OCI-LY3 (cell line): ENCODE measurements around the gene SETD5.

Experiments
- H2AFZ ChIP-seq: fragments of 200-600, 300-600 bp; shearing (Covaris generic); 2 replicates; pipeline ENCODE4 v1.6.0; 2014; ENCODE audit warnings: antibody characterized with exemption, low read depth, low read length
- H3K27ac ChIP-seq: fragments of 200-600, 300-600 bp; sonication (generic); 2 replicates; pipeline ENCODE4 v1.5.1; 2014; ENCODE audit warnings: mild to moderate bottlenecking, low read length, moderate library complexity, mixed read lengths
- H3K27me3 ChIP-seq: fragments of 200-600, 300-600 bp; sonication (generic); 2 replicates; pipeline ENCODE4 v1.6.1; 2014; ENCODE audit warnings: low read depth, low read length, mixed read lengths
- H3K36me3 ChIP-seq: fragments of 200-600, 300-600 bp; sonication (generic); replicated peaks from 2 replicates; pipeline ENCODE3; 2014; ENCODE audit warnings: low read depth, low read length, mixed read lengths
- H3K4me1 ChIP-seq: fragments of 300-600, 200-600 bp; sonication (generic); 2 replicates; pipeline ENCODE4 v1.6.1; 2014; ENCODE audit warnings: low read length, mixed read lengths
- H3K4me2 ChIP-seq: fragments of 200-600, 300-600 bp; sonication (generic); 2 replicates; pipeline ENCODE4 v1.6.1; 2014; ENCODE audit warnings: low read length, mixed read lengths
- H3K4me3 ChIP-seq: fragments of 300-600, 200-600 bp; sonication (generic); 2 replicates; pipeline ENCODE4 v1.5.1; 2014; ENCODE audit warnings: antibody characterized with exemption, mild to moderate bottlenecking, low read length, moderate library complexity
- H3K79me2 ChIP-seq: fragments of 300-600, 200-600 bp; shearing (Covaris generic); 2 replicates; pipeline ENCODE4 v1.6.1; 2014; ENCODE audit warnings: mild to moderate bottlenecking, low read length, mixed read lengths
- H3K9ac ChIP-seq: fragments of 300-600, 200-600 bp; shearing (Covaris generic); 2 replicates; pipeline ENCODE4 v1.6.0; 2014; ENCODE audit warnings: mild to moderate bottlenecking, low read length, moderate library complexity
- H3K9me3 ChIP-seq: fragments of 200-600, 300-600 bp; shearing (Covaris generic); 2 replicates; pipeline ENCODE4 v1.6.1; 2014; ENCODE audit warnings: low read length, mixed read lengths; ENCODE audit not compliant: insufficient read depth
- H4K20me1 ChIP-seq: fragments of 200-600, 300-600 bp; sonication (generic); 2 replicates; pipeline ENCODE4 v1.6.1; 2016; ENCODE audit warnings: low read length, mixed read lengths; ENCODE audit not compliant: insufficient read depth
- EZH2phosphoT487 ChIP-seq: fragments of 200-600 bp; shearing (Covaris generic); IDR thresholded peaks from 2 replicates; pipeline ENCODE4 v1.6.1; 2018; ENCODE audit warnings: antibody characterized with exemption, mixed run types, low read depth
- TF ChIP-seq, protein P1 (sequence below): fragments of 200-600, 300-600 bp; sonication (generic); IDR thresholded peaks from 2 replicates; pipeline ENCODE4 v1.5.1; 2014; ENCODE audit warnings: antibody characterized with exemption, low read length, low read depth

SETD5 gene

GRCh38 chr3:9395570-9396300, 1.7 kb upstream of the SETD5 start:
- Histone ChIP-seq H4K20me1 (peaks cover 73% of the 10 kb centered on the region), H3K4me1 (peaks cover 34% of the 10 kb centered on the region), H3K27ac (peak overlapping the region; percentile 95), H3K4me3 (peak overlapping the region; percentile 79), H3K9ac (peak overlapping the region; percentile 99), H3K9me3 (no peaks in the 10 kb centered on the region), H2AFZ (no peak overlapping the region), H3K79me2 (peaks cover 92% of the 10 kb centered on the region), H3K27me3 (no peaks in the 10 kb centered on the region), H3K36me3 (peaks cover 60% of the 10 kb centered on the region), H3K4me2 (peak overlapping the region; percentile 85)
- TF ChIP-seq, protein P1, sequence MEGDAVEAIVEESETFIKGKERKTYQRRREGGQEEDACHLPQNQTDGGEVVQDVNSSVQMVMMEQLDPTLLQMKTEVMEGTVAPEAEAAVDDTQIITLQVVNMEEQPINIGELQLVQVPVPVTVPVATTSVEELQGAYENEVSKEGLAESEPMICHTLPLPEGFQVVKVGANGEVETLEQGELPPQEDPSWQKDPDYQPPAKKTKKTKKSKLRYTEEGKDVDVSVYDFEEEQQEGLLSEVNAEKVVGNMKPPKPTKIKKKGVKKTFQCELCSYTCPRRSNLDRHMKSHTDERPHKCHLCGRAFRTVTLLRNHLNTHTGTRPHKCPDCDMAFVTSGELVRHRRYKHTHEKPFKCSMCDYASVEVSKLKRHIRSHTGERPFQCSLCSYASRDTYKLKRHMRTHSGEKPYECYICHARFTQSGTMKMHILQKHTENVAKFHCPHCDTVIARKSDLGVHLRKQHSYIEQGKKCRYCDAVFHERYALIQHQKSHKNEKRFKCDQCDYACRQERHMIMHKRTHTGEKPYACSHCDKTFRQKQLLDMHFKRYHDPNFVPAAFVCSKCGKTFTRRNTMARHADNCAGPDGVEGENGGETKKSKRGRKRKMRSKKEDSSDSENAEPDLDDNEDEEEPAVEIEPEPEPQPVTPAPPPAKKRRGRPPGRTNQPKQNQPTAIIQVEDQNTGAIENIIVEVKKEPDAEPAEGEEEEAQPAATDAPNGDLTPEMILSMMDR = no peak
- no peak for TF ChIP-seq EZH2phosphoT487

DNA sequence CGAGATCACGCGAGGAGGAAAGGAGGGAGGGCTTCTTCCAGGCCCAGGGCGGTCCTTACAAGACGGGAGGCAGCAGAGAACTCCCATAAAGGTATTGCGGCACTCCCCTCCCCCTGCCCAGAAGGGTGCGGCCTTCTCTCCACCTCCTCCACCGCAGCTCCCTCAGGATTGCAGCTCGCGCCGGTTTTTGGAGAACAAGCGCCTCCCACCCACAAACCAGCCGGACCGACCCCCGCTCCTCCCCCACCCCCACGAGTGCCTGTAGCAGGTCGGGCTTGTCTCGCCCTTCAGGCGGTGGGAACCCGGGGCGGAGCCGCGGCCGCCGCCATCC, 1.1 kb upstream of the SETD5 start:
- Histone ChIP-seq H4K20me1 (peaks cover 74% of the 10 kb centered on the region), H3K27ac (peak overlapping the region; percentile 95), H3K9me3 (no peaks in the 10 kb centered on the region), H3K79me2 (peaks cover 92% of the 10 kb centered on the region), H3K4me3 (peak overlapping the region; percentile 79), H2AFZ (no peak overlapping the region), H3K9ac (peak overlapping the region; percentile 99), H3K36me3 (peaks cover 59% of the 10 kb centered on the region), H3K27me3 (no peaks in the 10 kb centered on the region), H3K4me1 (peaks cover 39% of the 10 kb centered on the region), H3K4me2 (peak overlapping the region; percentile 85)
- TF ChIP-seq, protein P1 = no peak
- TF ChIP-seq EZH2phosphoT487 = no peak

DNA sequence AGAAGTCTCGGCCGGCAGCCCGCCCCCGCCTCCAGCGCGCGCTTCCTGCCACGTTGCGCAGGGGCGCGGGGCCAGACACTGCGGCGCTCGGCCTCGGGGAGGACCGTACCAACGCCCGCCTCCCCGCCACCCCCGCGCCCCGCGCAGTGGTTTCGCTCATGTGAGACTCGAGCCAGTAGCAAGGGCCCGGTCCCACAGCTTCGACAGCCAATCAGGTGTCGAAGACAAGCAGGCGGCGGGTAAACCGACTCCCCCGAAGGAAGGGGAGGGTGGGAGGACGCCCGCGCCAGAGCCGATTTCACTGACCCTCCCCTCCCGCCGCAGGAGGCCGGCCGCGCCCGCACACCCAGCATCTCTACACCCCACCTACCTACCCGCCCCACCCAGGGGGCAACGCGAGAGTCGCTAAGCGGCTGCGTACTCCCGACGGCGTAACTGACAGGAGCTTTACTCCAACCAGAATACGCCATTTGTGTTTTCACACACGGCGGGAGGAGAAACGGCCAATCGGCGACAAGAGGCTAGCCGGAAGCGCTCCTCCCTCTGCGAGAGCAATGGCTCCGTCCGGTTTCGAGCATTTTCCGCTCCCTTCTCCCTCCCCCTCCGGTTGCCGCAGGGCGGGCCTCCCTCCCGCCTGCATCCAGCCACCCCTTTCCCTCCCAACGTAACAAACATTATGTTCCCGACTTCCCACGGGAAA, 633 bp upstream of the SETD5 start:
- H3K4me3 ChIP-seq = peak overlapping the region; percentile 79
- peaks cover 74% of the 10 kb centered on the region for H4K20me1 ChIP-seq
- H3K4me2 ChIP-seq = peak overlapping the region; percentile 85
- no peak overlapping the region for H2AFZ ChIP-seq
- H3K27me3 ChIP-seq = no peaks in the 10 kb centered on the region
- TF ChIP-seq, protein P1 = no peak
- TF ChIP-seq EZH2phosphoT487 = no peak
- peaks cover 54% of the 10 kb centered on the region for H3K36me3 ChIP-seq
- H3K27ac ChIP-seq = peak overlapping the region; percentile 95
- H3K79me2 ChIP-seq = peaks cover 92% of the 10 kb centered on the region
- H3K9ac ChIP-seq = peak overlapping the region; percentile 99
- H3K4me1 ChIP-seq = peaks cover 44% of the 10 kb centered on the region
- H3K9me3 ChIP-seq = no peaks in the 10 kb centered on the region

DNA sequence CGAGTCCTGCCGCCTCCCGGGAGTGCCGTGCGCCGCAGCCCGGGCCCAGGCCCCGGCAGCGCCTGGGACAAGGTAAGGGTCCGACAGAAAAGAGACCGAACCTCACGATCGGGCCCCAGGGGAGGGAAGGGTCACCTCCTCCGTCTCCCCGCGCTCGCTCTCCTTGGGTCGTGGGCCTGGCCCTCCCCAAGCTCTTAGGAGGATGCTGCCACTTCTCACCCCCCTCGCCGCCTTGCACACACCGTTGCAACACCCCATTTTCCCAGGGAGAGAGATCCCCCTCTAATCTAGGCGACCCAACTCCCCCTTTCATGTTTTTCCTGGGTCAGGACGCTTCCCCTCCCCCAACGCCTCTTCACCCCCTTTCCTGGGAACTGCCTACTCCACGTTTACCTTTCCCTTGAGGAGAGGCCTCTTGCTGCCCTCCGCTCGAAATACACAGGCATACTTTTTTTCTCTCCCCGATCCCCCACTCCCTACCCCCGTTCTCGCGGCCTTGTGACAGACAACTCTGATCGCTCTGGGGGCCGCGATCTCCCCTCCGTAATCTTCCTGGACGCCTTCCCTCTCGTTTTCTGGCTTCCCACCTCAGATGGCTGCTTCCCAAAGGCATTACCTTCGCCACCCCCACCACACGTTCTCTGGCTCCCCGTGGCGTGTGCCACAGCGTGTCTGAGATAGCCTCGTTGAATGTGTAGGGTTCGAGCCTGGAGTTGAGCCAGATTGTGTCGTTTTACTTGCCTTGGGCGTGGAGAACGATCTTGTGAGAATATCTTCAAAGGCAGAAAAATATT, 688 bp downstream of the SETD5 start:
- peaks cover 44% of the 10 kb centered on the region for H3K36me3 ChIP-seq
- no peak for TF ChIP-seq EZH2phosphoT487
- TF ChIP-seq, protein P1 = no peak
- H2AFZ ChIP-seq = no peak overlapping the region
- H3K27me3 ChIP-seq = no peaks in the 10 kb centered on the region
- peaks cover 74% of the 10 kb centered on the region for H4K20me1 ChIP-seq
- H3K79me2 ChIP-seq = peaks cover 92% of the 10 kb centered on the region
- H3K4me3 ChIP-seq = peak overlapping the region; percentile 98
- peak overlapping the region; percentile 96 for H3K27ac ChIP-seq
- H3K4me1 ChIP-seq = peaks cover 55% of the 10 kb centered on the region
- H3K4me2 ChIP-seq = peak overlapping the region; percentile 73
- peak overlapping the region; percentile 99 for H3K9ac ChIP-seq
- H3K9me3 ChIP-seq = no peaks in the 10 kb centered on the region
